IPS-11a (cell line): ENCODE data around the gene ATP6V0A1.
"Not testable (repeated sequence)": the region's sequence is repeated elsewhere in the genome, so short reads cannot be mapped to it uniquely, and the experiment has no call there.

Experiments used
- H3K4me3 ChIP-seq: one replicate; pipeline ENCODE4 v1.5.1; 2013; ENCODE audit warnings: low read depth, low read length, control low read depth

Gene ATP6V0A1

GRCh38 chr17:42537156-42537805 is 78.6 kb downstream of the ATP6V0A1 start:
- H3K4me3 ChIP-seq = peak overlapping the region; percentile 52

GRCh38 chr17:42537826-42538451 is 79.3 kb downstream of the ATP6V0A1 start:
- H3K4me3 ChIP-seq = no peak overlapping the region

DNA sequence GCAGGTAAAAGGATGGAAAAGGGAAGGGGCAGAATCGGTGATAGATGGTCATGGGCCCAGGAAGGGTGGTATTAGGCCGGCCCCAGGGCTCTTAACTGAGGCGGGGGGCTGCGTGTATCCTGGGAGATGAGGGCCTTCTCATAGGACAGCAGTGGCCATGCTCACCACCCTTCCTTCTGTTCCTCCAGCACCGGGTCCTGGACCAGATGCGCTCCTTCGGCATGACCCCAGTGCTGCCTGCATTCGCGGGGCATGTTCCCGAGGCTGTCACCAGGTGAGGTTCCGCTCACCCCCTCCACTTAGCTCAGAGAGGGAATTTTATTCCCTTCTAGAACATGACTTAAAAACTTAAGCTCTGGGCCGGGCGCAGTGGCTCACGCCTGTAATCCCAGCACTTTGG is 79.8 kb downstream of the ATP6V0A1 start:
- no peak overlapping the region for H3K4me3 ChIP-seq

DNA sequence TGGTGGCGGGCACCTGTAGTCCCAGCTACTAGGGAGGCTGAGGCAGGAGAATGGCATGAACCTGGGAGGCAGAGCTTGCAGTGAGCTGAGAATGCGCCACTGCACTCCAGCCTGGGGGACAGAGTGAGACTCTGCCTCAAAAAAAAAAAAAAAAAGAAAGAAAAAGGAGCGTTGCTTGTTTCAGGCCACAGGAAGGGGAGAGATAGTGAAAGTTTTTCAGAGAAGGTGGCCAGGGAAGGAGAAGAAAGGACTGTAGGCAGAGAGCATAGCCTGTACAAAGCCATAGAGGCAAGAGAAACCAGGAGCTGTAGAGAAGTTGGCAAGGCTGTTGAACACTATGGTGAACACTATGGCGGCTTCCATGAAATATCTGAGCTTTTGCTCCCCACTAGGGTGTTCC is 81.9 kb downstream of the ATP6V0A1 start:
- H3K4me3 ChIP-seq = not testable (repeated sequence)

DNA sequence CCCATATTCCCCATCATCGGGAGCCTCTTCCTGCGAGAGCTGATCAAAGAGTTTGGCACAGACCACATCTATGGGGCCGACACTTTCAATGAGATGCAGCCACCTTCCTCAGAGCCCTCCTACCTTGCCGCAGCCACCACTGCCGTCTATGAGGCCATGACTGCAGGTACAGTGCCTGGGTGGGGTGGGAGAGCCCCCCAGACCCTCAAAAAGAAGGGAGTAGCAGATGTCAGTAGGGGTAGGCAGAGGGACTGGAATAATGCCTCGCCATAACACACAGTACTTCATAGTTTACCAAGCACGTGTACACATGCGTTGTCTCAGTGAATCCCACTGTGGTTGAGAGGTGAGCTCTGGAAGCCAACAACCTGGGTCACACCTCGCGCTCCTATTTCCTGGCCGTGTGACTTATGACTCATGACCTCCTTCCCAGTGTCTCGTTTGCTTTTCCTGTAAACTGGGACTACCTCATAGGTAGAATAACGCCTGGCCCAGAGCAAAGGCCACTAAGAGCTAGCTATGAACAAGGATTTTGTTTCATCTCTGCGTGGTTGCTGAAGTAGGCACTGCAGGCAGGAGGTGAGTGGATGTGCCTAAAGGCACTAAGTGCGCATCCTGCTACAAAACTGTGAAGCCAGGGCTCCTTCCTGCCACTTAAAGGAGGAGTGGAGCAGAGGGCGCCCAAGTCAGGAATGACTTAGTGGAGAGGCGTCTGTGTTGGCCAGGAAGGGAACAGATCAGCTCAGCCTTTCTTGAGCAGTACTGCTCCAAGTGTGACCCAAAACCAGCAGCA is 82.6 kb downstream of the ATP6V0A1 start:
- H3K4me3 ChIP-seq = no peak overlapping the region

DNA sequence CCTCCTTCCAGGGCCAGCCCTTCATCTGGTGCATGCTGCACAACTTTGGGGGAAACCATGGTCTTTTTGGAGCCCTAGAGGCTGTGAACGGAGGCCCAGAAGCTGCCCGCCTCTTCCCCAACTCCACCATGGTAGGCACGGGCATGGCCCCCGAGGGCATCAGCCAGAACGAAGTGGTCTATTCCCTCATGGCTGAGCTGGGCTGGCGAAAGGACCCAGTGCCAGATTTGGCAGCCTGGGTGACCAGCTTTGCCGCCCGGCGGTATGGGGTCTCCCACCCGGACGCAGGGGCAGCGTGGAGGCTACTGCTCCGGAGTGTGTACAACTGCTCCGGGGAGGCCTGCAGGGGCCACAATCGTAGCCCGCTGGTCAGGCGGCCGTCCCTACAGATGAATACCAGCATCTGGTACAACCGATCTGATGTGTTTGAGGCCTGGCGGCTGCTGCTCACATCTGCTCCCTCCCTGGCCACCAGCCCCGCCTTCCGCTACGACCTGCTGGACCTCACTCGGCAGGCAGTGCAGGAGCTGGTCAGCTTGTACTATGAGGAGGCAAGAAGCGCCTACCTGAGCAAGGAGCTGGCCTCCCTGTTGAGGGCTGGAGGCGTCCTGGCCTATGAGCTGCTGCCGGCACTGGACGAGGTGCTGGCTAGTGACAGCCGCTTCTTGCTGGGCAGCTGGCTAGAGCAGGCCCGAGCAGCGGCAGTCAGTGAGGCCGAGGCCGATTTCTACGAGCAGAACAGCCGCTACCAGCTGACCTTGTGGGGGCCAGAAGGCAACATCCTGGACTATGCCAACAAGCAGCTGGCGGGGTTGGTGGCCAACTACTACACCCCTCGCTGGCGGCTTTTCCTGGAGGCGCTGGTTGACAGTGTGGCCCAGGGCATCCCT is 84.8 kb downstream of the ATP6V0A1 start:
- no peak overlapping the region for H3K4me3 ChIP-seq

GRCh38 chr17:42544874-42545283 is 86.2 kb downstream of the ATP6V0A1 start:
- no peak overlapping the region for H3K4me3 ChIP-seq

GRCh38 chr17:42545755-42546505 is 87.3 kb downstream of the ATP6V0A1 start:
- not testable (repeated sequence) for H3K4me3 ChIP-seq

DNA sequence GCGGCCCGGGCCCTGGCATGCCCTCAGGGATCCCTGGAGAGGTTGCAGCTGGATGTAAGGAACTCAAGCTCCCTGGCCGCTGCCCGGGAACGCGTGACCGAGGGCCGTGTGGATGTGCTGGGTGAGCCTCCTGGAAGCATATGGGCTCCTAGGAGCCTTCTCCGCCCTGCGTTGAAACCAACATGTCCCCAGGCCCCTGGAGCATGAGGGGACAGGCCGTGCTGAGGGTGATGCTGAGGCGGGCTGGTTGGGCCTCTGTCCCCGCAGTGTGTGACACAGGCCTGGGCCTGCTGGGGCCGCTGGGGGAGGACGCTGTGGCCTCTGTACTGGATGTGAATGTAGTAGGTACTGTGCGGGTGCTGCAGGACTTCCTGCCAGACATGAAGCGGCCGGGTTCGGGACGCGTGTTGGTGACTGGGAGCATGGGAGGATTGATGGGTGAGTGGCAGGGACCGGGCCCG is 88.4 kb downstream of the ATP6V0A1 start:
- no peak overlapping the region for H3K4me3 ChIP-seq

GRCh38 chr17:42547698-42548069 is 89.0 kb downstream of the ATP6V0A1 start:
- H3K4me3 ChIP-seq = peak overlapping the region; percentile 8

- H3K4me3 ChIP-seq = peak overlapping the region; percentile 45
These were observed 89.6 kb downstream of the ATP6V0A1 start for GRCh38 chr17:42548070-42548837.

DNA sequence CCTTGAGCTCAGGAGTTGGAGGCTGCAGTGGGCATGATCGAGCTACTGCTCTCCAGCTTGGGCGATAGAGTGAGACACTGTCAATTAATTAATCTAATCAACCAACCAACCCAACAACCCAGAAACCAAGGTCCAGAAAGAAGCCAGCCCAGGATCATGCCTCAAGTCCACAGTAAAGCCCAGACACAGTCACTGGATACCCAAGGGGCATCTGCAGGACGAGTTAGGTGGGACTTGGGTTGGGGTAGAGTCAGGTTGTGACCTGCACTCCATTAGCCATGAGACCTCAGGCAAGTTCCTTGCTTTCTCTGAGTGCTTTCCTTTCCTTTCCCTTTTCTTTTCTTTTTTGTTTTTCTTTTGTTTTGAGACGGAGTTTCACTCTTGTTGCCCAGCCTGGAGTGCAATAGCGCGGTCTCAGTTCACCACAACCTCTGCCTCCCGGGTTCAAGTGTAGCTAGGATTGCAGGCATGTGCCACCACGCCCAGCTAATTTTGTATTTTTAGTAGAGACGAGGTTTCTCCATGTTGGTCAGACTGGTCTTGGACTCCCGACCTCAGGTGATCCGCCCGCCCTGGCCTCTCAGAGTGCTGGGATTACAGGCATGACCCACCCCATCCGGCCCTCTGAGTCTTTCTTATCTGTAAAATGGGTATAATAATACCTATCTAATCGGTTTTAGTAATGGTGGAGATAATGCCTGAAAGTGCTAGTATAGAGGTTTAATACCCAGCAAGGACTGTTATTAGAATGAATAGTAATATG is 90.5 kb downstream of the ATP6V0A1 start:
- peak overlapping the region; percentile 45 for H3K4me3 ChIP-seq

GRCh38 chr17:42552736-42553135 is 94.1 kb downstream of the ATP6V0A1 start, which contains the start of gene HSD17B1:
Gene HSD17B1, plus strand, starts transcription at chr17:42552923. Its CDS starts 11 bp downstream, at chr17:42552934.
- not testable (repeated sequence) for H3K4me3 ChIP-seq

DNA sequence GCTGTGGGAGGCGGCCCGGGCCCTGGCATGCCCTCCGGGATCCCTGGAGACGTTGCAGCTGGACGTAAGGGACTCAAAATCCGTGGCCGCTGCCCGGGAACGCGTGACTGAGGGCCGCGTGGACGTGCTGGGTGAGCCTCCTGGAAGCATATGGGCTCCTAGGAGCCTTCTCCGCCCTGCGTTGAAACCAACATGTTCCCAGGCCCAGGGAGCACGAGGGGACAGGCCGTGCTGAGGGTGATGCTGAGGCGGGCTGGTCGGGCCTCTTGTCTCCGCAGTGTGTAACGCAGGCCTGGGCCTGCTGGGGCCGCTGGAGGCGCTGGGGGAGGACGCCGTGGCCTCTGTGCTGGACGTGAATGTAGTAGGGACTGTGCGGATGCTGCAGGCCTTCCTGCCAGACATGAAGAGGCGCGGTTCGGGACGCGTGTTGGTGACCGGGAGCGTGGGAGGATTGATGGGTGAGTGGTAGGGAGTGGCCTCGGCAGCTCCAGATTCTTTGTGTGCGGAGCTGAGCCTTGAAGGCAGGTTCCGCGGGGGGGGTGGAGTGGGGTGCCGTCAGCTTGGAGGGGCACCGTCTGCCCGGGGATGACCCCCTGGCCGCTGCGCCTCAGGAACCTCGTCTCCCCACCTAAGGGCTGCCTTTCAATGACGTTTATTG is 94.6 kb downstream of the ATP6V0A1 start:
- H3K4me3 ChIP-seq = no peak overlapping the region

DNA sequence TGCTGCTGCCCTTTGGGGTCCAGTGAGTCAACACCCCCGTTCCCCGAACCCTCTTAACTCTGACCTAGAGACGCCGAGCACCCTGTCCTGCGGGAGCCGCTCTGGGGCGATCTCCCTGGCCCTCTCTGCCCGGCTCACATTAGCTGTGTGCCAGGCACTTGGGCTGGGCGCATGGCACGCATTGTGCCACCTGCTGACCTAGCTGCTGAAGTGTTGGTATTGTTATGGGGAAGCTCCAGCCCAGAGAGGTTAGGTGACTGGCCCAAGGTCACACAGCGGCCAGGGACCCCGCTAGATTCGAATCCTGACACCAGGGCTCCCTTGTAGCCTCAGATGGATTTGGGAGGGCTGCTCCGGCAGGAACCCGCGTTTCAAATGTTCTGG is 95.2 kb downstream of the ATP6V0A1 start:
- H3K4me3 ChIP-seq = peak overlapping the region; percentile 89

GRCh38 chr17:42554250-42555121 is 95.8 kb downstream of the ATP6V0A1 start:
- H3K4me3 ChIP-seq = peak overlapping the region; percentile 89

GRCh38 chr17:42555122-42555622 is 96.5 kb downstream of the ATP6V0A1 start:
- peak overlapping the region; percentile 89 for H3K4me3 ChIP-seq
